Neural cell (in vitro differentiated cells): ENCODE measurements around the gene UNC45A. TPM values are rescaled to one million over a fixed set of nuclear protein-coding genes. Genes with fewer than 3 reads are reported as not detected.

Experiments
- H2AFZ ChIP-seq: fragments of 200-600, 300-800 bp; sonication (generic), shearing (Covaris generic); 2 replicates; pipeline ENCODE4 v1.6.0; 2014; ENCODE audit warnings: low read depth, mild to moderate bottlenecking, antibody characterized with exemption, low read length, moderate library complexity
- H3F3A ChIP-seq: fragments of 200-600 bp; shearing (Covaris generic); 2 replicates; pipeline ENCODE4 v1.6.1; 2016; ENCODE audit warnings: mild to moderate bottlenecking, moderate library complexity, mixed read lengths, antibody characterized with exemption, low read length; ENCODE audit not compliant: insufficient read depth, poor library complexity, severe bottlenecking
- H3K27ac ChIP-seq: fragments of 200-600, 300-800 bp; sonication (generic), shearing (Covaris generic); 2 replicates; pipeline ENCODE4 v1.5.1; 2014; ENCODE audit warnings: mild to moderate bottlenecking, low read length, moderate library complexity
- H3K27me3 ChIP-seq: fragments of 300-800, 200-600 bp; sonication (generic), shearing (Covaris generic); 2 replicates; pipeline ENCODE4 v1.6.0; 2014; ENCODE audit warnings: mild to moderate bottlenecking, low read depth, low read length, moderate library complexity; ENCODE audit not compliant: insufficient read depth
- H3K36me3 ChIP-seq: fragments of 300-800, 200-600 bp; sonication (generic), shearing (Covaris generic); 2 replicates; pipeline ENCODE4 v1.5.1; 2014; ENCODE audit warnings: mild to moderate bottlenecking, antibody characterized with exemption, low read length, moderate library complexity; ENCODE audit not compliant: insufficient read depth
- H3K4me2 ChIP-seq: fragments of 300-800, 200-600 bp; sonication (generic), shearing (Covaris generic); 2 replicates; pipeline ENCODE4 v1.6.0; 2014; ENCODE audit warnings: mild to moderate bottlenecking, low read length
- H3K4me3 ChIP-seq: fragments of 300-800, 200-600 bp; sonication (generic), shearing (Covaris generic); 2 replicates; pipeline ENCODE4 v1.5.1; 2014; ENCODE audit warnings: mild to moderate bottlenecking, low read length, moderate library complexity
- H3K79me2 ChIP-seq: fragments of 200-600 bp; shearing (Covaris generic); replicated peaks from 2 replicates; pipeline ENCODE4 v1.6.0; 2014; ENCODE audit warnings: mild to moderate bottlenecking, low read length, moderate library complexity; ENCODE audit not compliant: insufficient read depth
- H3K9ac ChIP-seq: fragments of 300-800, 200-600 bp; sonication (generic), shearing (Covaris generic); 2 replicates; pipeline ENCODE4 v1.6.1; 2016; ENCODE audit warnings: mild to moderate bottlenecking, low read length, mixed read lengths
- H3K9me2 ChIP-seq: fragments of 200-600 bp; shearing (Covaris generic); 2 replicates; pipeline ENCODE4 v1.6.1; 2016; ENCODE audit warnings: mild to moderate bottlenecking, low read length, mixed read lengths; ENCODE audit not compliant: insufficient read depth
- H3K9me3 ChIP-seq: fragments of 200-600, 300-800 bp; sonication (generic), shearing (Covaris generic); 2 replicates; pipeline ENCODE4 v1.6.1; 2016; ENCODE audit warnings: mild to moderate bottlenecking, mixed run types, low read length, moderate library complexity, mixed read lengths
- H4K20me1 ChIP-seq: fragments of 200-600 bp; shearing (Covaris generic); 2 replicates; pipeline ENCODE4 v1.6.1; 2016; ENCODE audit warnings: mild to moderate bottlenecking, mixed run types; ENCODE audit not compliant: insufficient read depth
- EP300 ChIP-seq: fragments of 450-650 bp; conservative IDR thresholded peaks from 2 replicates; pipeline ENCODE4 v1.6.1; 2014; ENCODE audit warnings: antibody characterized with exemption, mild to moderate bottlenecking, moderate library complexity; ENCODE audit not compliant: poor library complexity, severe bottlenecking
- EZH2 ChIP-seq: fragments of 200-600, 300-800 bp; shearing (Covaris generic), sonication (generic); IDR thresholded peaks from 2 replicates; pipeline ENCODE4 v1.6.1; 2014; ENCODE audit warnings: antibody characterized with exemption, low read length, borderline replicate concordance, mild to moderate bottlenecking; ENCODE audit not compliant: insufficient read depth, poor library complexity, severe bottlenecking
- MXI1 ChIP-seq: fragments of 450-650 bp; conservative IDR thresholded peaks from 2 replicates; pipeline ENCODE4 v1.6.1; 2014; ENCODE audit warnings: antibody characterized with exemption, mild to moderate bottlenecking; ENCODE audit not compliant: poor library complexity, severe bottlenecking
- POLR2AphosphoS5 ChIP-seq: IDR thresholded peaks from 2 replicates; pipeline ENCODE4 v1.6.1; 2012
- RAD21 ChIP-seq: fragments of 450-650 bp; conservative IDR thresholded peaks from 2 replicates; pipeline ENCODE4 v1.6.1; 2014; ENCODE audit warnings: antibody characterized with exemption, mild to moderate bottlenecking, moderate library complexity
- SMC3 ChIP-seq: fragments of 450-650 bp; conservative IDR thresholded peaks from 2 replicates; pipeline ENCODE4 v1.6.1; 2014; ENCODE audit warnings: antibody characterized with exemption, mild to moderate bottlenecking, moderate library complexity; ENCODE audit not compliant: poor library complexity
- TAF1 ChIP-seq: IDR thresholded peaks from 2 replicates; pipeline ENCODE4 v1.6.1; 2012; ENCODE audit warnings: low read depth
- polyA plus RNA-seq: library from polyadenylated mRNA; depleted of rRNA; stranded (reverse); fragments of >200 nt; gene quantifications from 2 replicates; pipeline ENCODE4 v1.2.3, GENCODE V29; 2014
- TF ChIP-seq, protein P1 (sequence below): IDR thresholded peaks from 2 replicates; pipeline ENCODE4 v1.6.1; 2012; ENCODE audit warnings: borderline replicate concordance
- TF ChIP-seq, protein P2 (sequence below): fragments of 450-650 bp; IDR thresholded peaks from 2 replicates; pipeline ENCODE4 v1.5.1; 2014; ENCODE audit warnings: antibody characterized with exemption, mild to moderate bottlenecking, moderate library complexity; ENCODE audit not compliant: poor library complexity, severe bottlenecking

UNC45A gene
- polyA plus RNA-seq, 1 donor from 2014 or later, result 41.3 TPM

DNA sequence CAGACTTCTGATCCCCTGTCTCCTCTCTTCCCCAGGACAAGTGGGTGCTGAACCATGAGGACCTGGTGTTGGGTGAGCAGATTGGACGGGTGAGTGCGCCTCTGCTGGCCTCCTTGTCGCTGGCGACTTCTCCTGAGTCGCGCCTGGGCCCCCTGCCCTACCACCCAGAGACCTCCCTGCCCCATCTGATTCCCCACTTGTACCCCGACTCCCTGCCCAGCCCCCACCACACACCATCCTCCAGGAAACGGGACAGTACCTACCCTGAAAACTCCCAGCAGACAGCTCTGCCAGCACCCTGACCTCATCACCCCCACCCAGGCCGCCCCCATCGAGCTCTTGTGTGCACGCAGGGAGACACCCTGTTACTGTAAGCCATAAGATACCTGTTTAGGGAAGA lies 43.1 kb upstream of the UNC45A start:
- no peak for TF ChIP-seq RAD21
- TF ChIP-seq MXI1, result no peak
- TF ChIP-seq POLR2AphosphoS5, result no peak
- TF ChIP-seq EZH2, result no peak
- TF ChIP-seq, protein P1, sequence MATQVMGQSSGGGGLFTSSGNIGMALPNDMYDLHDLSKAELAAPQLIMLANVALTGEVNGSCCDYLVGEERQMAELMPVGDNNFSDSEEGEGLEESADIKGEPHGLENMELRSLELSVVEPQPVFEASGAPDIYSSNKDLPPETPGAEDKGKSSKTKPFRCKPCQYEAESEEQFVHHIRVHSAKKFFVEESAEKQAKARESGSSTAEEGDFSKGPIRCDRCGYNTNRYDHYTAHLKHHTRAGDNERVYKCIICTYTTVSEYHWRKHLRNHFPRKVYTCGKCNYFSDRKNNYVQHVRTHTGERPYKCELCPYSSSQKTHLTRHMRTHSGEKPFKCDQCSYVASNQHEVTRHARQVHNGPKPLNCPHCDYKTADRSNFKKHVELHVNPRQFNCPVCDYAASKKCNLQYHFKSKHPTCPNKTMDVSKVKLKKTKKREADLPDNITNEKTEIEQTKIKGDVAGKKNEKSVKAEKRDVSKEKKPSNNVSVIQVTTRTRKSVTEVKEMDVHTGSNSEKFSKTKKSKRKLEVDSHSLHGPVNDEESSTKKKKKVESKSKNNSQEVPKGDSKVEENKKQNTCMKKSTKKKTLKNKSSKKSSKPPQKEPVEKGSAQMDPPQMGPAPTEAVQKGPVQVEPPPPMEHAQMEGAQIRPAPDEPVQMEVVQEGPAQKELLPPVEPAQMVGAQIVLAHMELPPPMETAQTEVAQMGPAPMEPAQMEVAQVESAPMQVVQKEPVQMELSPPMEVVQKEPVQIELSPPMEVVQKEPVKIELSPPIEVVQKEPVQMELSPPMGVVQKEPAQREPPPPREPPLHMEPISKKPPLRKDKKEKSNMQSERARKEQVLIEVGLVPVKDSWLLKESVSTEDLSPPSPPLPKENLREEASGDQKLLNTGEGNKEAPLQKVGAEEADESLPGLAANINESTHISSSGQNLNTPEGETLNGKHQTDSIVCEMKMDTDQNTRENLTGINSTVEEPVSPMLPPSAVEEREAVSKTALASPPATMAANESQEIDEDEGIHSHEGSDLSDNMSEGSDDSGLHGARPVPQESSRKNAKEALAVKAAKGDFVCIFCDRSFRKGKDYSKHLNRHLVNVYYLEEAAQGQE, result no peak
- TF ChIP-seq SMC3, result no peak
- TF ChIP-seq, protein P2, sequence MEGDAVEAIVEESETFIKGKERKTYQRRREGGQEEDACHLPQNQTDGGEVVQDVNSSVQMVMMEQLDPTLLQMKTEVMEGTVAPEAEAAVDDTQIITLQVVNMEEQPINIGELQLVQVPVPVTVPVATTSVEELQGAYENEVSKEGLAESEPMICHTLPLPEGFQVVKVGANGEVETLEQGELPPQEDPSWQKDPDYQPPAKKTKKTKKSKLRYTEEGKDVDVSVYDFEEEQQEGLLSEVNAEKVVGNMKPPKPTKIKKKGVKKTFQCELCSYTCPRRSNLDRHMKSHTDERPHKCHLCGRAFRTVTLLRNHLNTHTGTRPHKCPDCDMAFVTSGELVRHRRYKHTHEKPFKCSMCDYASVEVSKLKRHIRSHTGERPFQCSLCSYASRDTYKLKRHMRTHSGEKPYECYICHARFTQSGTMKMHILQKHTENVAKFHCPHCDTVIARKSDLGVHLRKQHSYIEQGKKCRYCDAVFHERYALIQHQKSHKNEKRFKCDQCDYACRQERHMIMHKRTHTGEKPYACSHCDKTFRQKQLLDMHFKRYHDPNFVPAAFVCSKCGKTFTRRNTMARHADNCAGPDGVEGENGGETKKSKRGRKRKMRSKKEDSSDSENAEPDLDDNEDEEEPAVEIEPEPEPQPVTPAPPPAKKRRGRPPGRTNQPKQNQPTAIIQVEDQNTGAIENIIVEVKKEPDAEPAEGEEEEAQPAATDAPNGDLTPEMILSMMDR, result no peak
- TF ChIP-seq TAF1, result no peak
- TF ChIP-seq EP300, result no peak
- no peaks in the 10 kb centered on the region for H3K9me2 ChIP-seq
- no peaks in the 10 kb centered on the region for H4K20me1 ChIP-seq
- no peak overlapping the region for H3K27ac ChIP-seq
- no peak overlapping the region for H2AFZ ChIP-seq
- H3K9me3 ChIP-seq, result no peaks in the 10 kb centered on the region
- no peaks in the 10 kb centered on the region for H3F3A ChIP-seq
- H3K4me2 ChIP-seq, result no peak overlapping the region
- H3K36me3 ChIP-seq, result no peaks in the 10 kb centered on the region
- H3K4me3 ChIP-seq, result no peak overlapping the region
- no peaks in the 10 kb centered on the region for H3K79me2 ChIP-seq
- no peak overlapping the region for H3K9ac ChIP-seq
- no peaks in the 10 kb centered on the region for H3K27me3 ChIP-seq

DNA sequence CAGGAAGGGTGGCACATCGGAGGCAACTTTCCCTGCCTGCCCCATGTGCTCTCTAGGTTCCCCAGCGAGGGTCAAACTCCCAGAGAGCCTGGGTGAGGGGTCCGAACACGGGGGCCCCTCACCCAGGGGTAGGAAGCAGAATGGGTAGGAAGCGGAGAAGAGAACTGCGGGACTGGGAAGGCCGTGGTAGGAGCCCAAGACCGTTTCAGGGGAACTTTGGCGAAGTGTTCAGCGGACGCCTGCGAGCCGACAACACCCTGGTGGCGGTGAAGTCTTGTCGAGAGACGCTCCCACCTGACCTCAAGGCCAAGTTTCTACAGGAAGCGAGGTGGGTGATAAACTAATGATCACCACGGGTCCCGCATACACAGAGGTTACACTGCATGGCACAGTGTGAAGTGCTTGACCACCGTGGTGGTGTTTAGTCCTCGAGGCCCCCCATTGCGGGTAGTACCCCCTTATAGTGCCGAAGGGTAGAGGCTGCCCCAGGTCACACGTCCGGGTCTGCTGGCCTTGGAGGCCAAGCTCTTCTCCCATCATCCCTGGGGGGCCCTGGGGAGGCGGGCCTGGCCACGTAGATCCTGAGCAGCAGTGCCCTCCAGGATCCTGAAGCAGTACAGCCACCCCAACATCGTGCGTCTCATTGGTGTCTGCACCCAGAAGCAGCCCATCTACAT lies 42.4 kb upstream of the UNC45A start:
- Histone ChIP-seq H3K9ac (no peak overlapping the region), H3F3A (no peaks in the 10 kb centered on the region), H2AFZ (no peak overlapping the region), H3K4me3 (no peak overlapping the region), H3K79me2 (no peaks in the 10 kb centered on the region), H3K27me3 (no peaks in the 10 kb centered on the region), H3K4me2 (no peak overlapping the region), H3K9me3 (no peaks in the 10 kb centered on the region), H4K20me1 (no peaks in the 10 kb centered on the region), H3K36me3 (no peaks in the 10 kb centered on the region), H3K27ac (no peak overlapping the region), H3K9me2 (no peaks in the 10 kb centered on the region)
- TF ChIP-seq EP300 (no peak), MXI1 (no peak), POLR2AphosphoS5 (no peak), RAD21 (no peak), EZH2 (no peak), SMC3 (no peak), TAF1 (no peak)
- TF ChIP-seq, protein P1, result no peak
- TF ChIP-seq, protein P2, result no peak
